Fibroblast of skin of back (primary cell): ENCODE results near the gene CHTOP.
"Not testable (repeated sequence)": the region's sequence is repeated elsewhere in the genome, so short reads cannot be mapped to it uniquely, and the experiment has no call there.

Experiments
- DNase-seq: peaks from one replicate; pipeline ENCODE4 v3.0.0-alpha.2; 2013

Gene CHTOP

GRCh38 chr1:153663211-153663610, 29.3 kb downstream of the CHTOP start:
- no peak for DNase-seq

- no peak for DNase-seq
These were observed 33.6 kb downstream of the CHTOP start for GRCh38 chr1:153667439-153667838.

- not testable (repeated sequence) for DNase-seq
These were observed 34.8 kb downstream of the CHTOP start for GRCh38 chr1:153668672-153669071.

GRCh38 chr1:153669606-153670005, 35.7 kb downstream of the CHTOP start:
- DNase-seq, result no peak

- DNase-seq, result no peak
These were observed 36.5 kb downstream of the CHTOP start for GRCh38 chr1:153670257-153670858.

- peak; percentile 99 for DNase-seq
These were observed 37.2 kb downstream of the CHTOP start, which contains the start of gene ILF2 for GRCh38 chr1:153670859-153671627. TSS of gene ILF2 (minus strand) at chr1:153670993. CDS start at chr1:153670922, 71 bp downstream.

GRCh38 chr1:153671628-153672353, 37.9 kb downstream of the CHTOP start:
- DNase-seq, result not testable (repeated sequence)

GRCh38 chr1:153673511-153673910, 39.6 kb downstream of the CHTOP start:
- no peak for DNase-seq

GRCh38 chr1:153677718-153678518, 44.1 kb downstream of the CHTOP start:
- no peak for DNase-seq

GRCh38 chr1:153678519-153679336, 44.9 kb downstream of the CHTOP start, which contains the start of gene NPR1:
TSS of gene NPR1 (plus strand) at chr1:153678688. CDS start at chr1:153679109, 421 bp downstream.
- DNase-seq, result no peak

- no peak for DNase-seq
These were observed 45.7 kb downstream of the CHTOP start for GRCh38 chr1:153679337-153680119.

GRCh38 chr1:153680120-153680403, 46.2 kb downstream of the CHTOP start:
- DNase-seq, result no peak

GRCh38 chr1:153682730-153683129, 48.9 kb downstream of the CHTOP start:
- DNase-seq, result no peak

- DNase-seq, result no peak
These were observed 50.0 kb downstream of the CHTOP start for GRCh38 chr1:153683854-153684253.

GRCh38 chr1:153684892-153685291, 51.0 kb downstream of the CHTOP start:
- DNase-seq, result no peak

- DNase-seq, result no peak
These were observed 51.9 kb downstream of the CHTOP start for GRCh38 chr1:153685544-153686340.

- no peak for DNase-seq
These were observed 53.7 kb downstream of the CHTOP start for GRCh38 chr1:153687346-153688125.

GRCh38 chr1:153688276-153688675, 54.4 kb downstream of the CHTOP start:
- DNase-seq, result no peak

- DNase-seq, result no peak
These were observed 55.0 kb downstream of the CHTOP start for GRCh38 chr1:153688736-153689328.
